Measurements from ENCODE around the gene ANTKMT. TPM values are rescaled to one million over a fixed set of nuclear protein-coding genes. Genes with fewer than 3 reads are reported as not detected.
A peak's percentile ranks its signal among the peaks of the same experiment; 100 is the strongest.

Gene ANTKMT
- total and polyA plus RNA-seq, 2 of the 4 experiments (the other 2 are of a cell fraction): 7.3 to 16.2 TPM

DNA sequence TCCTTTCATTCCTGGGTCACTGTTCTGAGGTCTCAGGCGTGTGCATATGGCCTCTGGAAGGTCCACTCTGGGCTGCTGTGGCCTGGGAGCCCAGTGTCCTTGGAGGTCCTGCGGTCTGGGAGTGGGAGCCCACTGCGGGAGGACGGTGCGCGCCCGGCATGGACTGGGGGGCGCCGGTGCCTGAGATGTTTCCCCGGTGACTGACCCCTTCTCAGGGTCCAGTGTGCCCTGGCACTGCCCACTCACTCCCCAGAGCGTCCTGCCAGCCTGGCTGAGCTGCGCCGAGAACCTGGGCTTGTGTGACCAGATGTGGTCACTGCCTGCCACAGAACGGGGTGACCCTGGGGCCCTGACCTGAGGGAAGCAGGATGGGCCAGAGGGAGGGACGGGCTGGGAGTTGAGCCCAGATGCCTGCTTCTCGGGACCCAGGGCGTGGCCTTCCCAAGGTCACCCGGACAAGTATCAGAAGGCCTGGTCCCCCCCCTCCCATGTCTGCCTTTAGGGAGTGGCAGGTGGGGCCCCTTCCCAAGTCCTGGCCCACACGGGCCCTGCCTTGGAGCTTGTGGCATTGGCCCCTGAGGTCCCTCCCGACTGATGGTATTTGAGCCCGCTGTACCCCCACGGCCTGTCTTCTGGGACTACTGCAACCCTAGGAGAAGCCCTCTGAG is 46.6 kb upstream of the ANTKMT start:
- Histone ChIP-seq H2BK120ac (ENCODE audit: low read depth, low read length) (no peak overlapping the region), H3K9me1 (ENCODE audit: insufficient read depth, low read length) (peaks cover 6% of the 10 kb centered on the region; the same call in 1 of the 2 replicates), H3K18ac (ENCODE audit: low read depth, low read length) (no peak overlapping the region), H2AK5ac (ENCODE audit: low read depth, low read length) (0 out of 2 replicates have a peak overlapping the region, but pooled peaks have one; percentile 9), H3K9ac (ENCODE audit: low read depth, low read length) (no peak overlapping the region), H3K4me1 (ENCODE audit: control insufficient read depth, insufficient read depth, low read length) (peaks cover 9% of the 10 kb centered on the region), H3K56ac (ENCODE audit: extremely low read depth, insufficient read depth, low read length) (no peak overlapping the region), H4K20me1 (ENCODE audit: insufficient read depth, low read length) (peaks cover 17% of the 10 kb centered on the region), H4K91ac (ENCODE audit: insufficient read depth, low read depth, low read length) (no peak overlapping the region), H3K14ac (replicated peaks; ENCODE audit: low read depth, low read length) (no peak overlapping the region), H3K27ac (ENCODE audit: insufficient read depth, low read length) (no peak overlapping the region), H2BK15ac (ENCODE audit: low read depth, low read length) (no peak overlapping the region), H4K8ac (ENCODE audit: low read depth in 2 of 2, low read length in 2 of 2) (no peak overlapping the region), H3K4ac (ENCODE audit: low read depth, low read length) (no peak overlapping the region), H2BK20ac (ENCODE audit: low read depth, low read length) (no peak overlapping the region), H4K5ac (ENCODE audit: low read depth, low read length) (no peak overlapping the region), H2AK9ac (replicated peaks; ENCODE audit: low read depth, low read length, poor library complexity) (peak overlapping the region; percentile 65), H3K23ac (ENCODE audit: low read depth, low read length) (no peak overlapping the region), H3K36me3 (ENCODE audit: control insufficient read depth, insufficient read depth, low read length) (peaks cover 45% of the 10 kb centered on the region), H3K27me3 (ENCODE audit: control insufficient read depth, insufficient read depth, low read length) (no peaks in the 10 kb centered on the region), H3K4me2 (ENCODE audit: low read depth, low read length) (no peak overlapping the region), H3K9me3 (ENCODE audit: control insufficient read depth, insufficient read depth, low read length) (no peaks in the 10 kb centered on the region), H2AFZ (replicated peaks; ENCODE audit: low read length, poor library complexity) (peak overlapping the region; percentile 89), H2BK5ac (ENCODE audit: low read depth, low read length, poor library complexity, severe bottlenecking) (no peak overlapping the region), H3K4me3 (ENCODE audit: insufficient read depth, low read depth, low read length) (no peak overlapping the region), H3K79me1 (ENCODE audit: low read depth in 1 of 2, low read length in 2 of 2) (peaks cover 0 to 32% of the 10 kb centered on the region in 2 experiments; a peak in 1 of 4 replicates)
- 80% methylated on average over 9 of the region's 22 CpGs; no CpG with 5 or more reads in 1 of the 2 experiments for WGBS, 2 experiments (ENCODE audit: extremely low coverage in 2 of 2, insufficient read length in 1 of 2)
- TF ChIP-seq RCOR1 (IDR thresholded peaks at IDR 0.05; ENCODE audit: insufficient replicate concordance, low read length): no peak
- TF ChIP-seq FOS (IDR thresholded peaks at IDR 0.05; ENCODE audit: low read depth, low read length): no peak
- no peak for TF ChIP-seq CHD1 (IDR thresholded peaks at IDR 0.05; ENCODE audit: low read depth, low read length)
- TF ChIP-seq, protein P1, sequence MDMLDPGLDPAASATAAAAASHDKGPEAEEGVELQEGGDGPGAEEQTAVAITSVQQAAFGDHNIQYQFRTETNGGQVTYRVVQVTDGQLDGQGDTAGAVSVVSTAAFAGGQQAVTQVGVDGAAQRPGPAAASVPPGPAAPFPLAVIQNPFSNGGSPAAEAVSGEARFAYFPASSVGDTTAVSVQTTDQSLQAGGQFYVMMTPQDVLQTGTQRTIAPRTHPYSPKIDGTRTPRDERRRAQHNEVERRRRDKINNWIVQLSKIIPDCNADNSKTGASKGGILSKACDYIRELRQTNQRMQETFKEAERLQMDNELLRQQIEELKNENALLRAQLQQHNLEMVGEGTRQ (IDR thresholded peaks at IDR 0.05; ENCODE audit: low read depth, low read length): no peak
- no peak for TF ChIP-seq MAFK (IDR thresholded peaks at IDR 0.05; ENCODE audit: low read depth, low read length)
- TF ChIP-seq MXI1 (IDR thresholded peaks at IDR 0.05; ENCODE audit: borderline replicate concordance, low read depth, low read length): no peak
- no peak for TF ChIP-seq BHLHE40 (IDR thresholded peaks at IDR 0.05; ENCODE audit: low read depth, low read length)
- no peak for TF ChIP-seq RAD21 (IDR thresholded peaks at IDR 0.05; ENCODE audit: low read length)
- no peak for TF ChIP-seq RFX5 (IDR thresholded peaks at IDR 0.05; ENCODE audit: low read depth, low read length)
- TF ChIP-seq, protein P2, sequence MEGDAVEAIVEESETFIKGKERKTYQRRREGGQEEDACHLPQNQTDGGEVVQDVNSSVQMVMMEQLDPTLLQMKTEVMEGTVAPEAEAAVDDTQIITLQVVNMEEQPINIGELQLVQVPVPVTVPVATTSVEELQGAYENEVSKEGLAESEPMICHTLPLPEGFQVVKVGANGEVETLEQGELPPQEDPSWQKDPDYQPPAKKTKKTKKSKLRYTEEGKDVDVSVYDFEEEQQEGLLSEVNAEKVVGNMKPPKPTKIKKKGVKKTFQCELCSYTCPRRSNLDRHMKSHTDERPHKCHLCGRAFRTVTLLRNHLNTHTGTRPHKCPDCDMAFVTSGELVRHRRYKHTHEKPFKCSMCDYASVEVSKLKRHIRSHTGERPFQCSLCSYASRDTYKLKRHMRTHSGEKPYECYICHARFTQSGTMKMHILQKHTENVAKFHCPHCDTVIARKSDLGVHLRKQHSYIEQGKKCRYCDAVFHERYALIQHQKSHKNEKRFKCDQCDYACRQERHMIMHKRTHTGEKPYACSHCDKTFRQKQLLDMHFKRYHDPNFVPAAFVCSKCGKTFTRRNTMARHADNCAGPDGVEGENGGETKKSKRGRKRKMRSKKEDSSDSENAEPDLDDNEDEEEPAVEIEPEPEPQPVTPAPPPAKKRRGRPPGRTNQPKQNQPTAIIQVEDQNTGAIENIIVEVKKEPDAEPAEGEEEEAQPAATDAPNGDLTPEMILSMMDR (conservative IDR thresholded peaks at IDR 0.05; ENCODE audit: low read depth, low read length): no peak
- TF ChIP-seq CEBPB (IDR thresholded peaks at IDR 0.05; ENCODE audit: low read depth, low read length): no peak
- intact Hi-C loops (cut with micrococcal nuclease) (no loop called here), in situ Hi-C loops (cut with MboI; ENCODE audit: low sequenced_read_pairs) (no loop called here), dilution Hi-C loops (cut with HindIII; ENCODE audit: low sequenced_read_pairs, unreplicated experiment) (no loop called here)
- ATAC-seq (ENCODE audit: low read depth) (no peak), DNase-seq (no peak)
- POLR2A ChIA-PET (ENCODE audit: unreplicated experiment): no interaction called here
- BruUV-seq (replicated peaks): no TSS peak
- CTCF ChIA-PET: no interaction called here

All from IMR-90 (cell line).